H9 (cell line): ENCODE results near the gene PTPRQ. TPM values are rescaled to one million over a fixed set of nuclear protein-coding genes. Genes with fewer than 3 reads are reported as not detected.

Source experiments
- DNase-seq: peaks from one replicate; pipeline ENCODE4 v3.0.0-alpha.2; 2017
- H2AFZ ChIP-seq: one replicate; pipeline ENCODE4 v1.6.1; 2013; ENCODE audit warnings: mild to moderate bottlenecking, low read length, control low read depth, moderate library complexity
- H2AK5ac ChIP-seq: 2 replicates; pipeline ENCODE4 v1.6.1; 2013; ENCODE audit warnings: low read length, control low read depth, mixed read lengths; ENCODE audit not compliant: insufficient read length
- H2BK120ac ChIP-seq: one replicate; pipeline ENCODE4 v1.6.1; 2013; ENCODE audit warnings: low read depth, mild to moderate bottlenecking, low read length, control low read depth, inconsistent platforms; ENCODE audit not compliant: poor library complexity, severe bottlenecking
- H2BK12ac ChIP-seq: 2 replicates; pipeline ENCODE4 v1.6.1; 2013; ENCODE audit warnings: low read length, control low read depth, mixed read lengths, low read depth; ENCODE audit not compliant: insufficient read length
- H2BK15ac ChIP-seq: 2 replicates; pipeline ENCODE4 v1.6.1; 2013; ENCODE audit warnings: low read depth, low read length, control low read depth
- H2BK20ac ChIP-seq: one replicate; pipeline ENCODE4 v1.6.1; 2013; ENCODE audit warnings: low read depth, mild to moderate bottlenecking, low read length, control low read depth, inconsistent platforms; ENCODE audit not compliant: poor library complexity, severe bottlenecking
- H2BK5ac ChIP-seq: 2 replicates; pipeline ENCODE4 v1.6.1; 2013; ENCODE audit warnings: low read length, control low read depth, mixed read lengths; ENCODE audit not compliant: insufficient read length
- H3K14ac ChIP-seq: 2 replicates; pipeline ENCODE4 v1.6.1; 2013; ENCODE audit warnings: low read length, control low read depth; ENCODE audit not compliant: insufficient read depth
- H3K18ac ChIP-seq: 2 replicates; pipeline ENCODE4 v1.6.1; 2013; ENCODE audit warnings: low read depth, mild to moderate bottlenecking, mixed read lengths, low read length, control low read depth; ENCODE audit not compliant: insufficient read length
- H3K23ac ChIP-seq: 2 replicates; pipeline ENCODE4 v1.6.1; 2013; ENCODE audit warnings: low read length, control low read depth, mixed read lengths, low read depth; ENCODE audit not compliant: insufficient read length
- H3K23me2 ChIP-seq: 2 replicates; pipeline ENCODE4 v1.6.1; 2013; ENCODE audit warnings: low read depth, mild to moderate bottlenecking, mixed read lengths, low read length, control low read depth; ENCODE audit not compliant: insufficient read length, poor library complexity, severe bottlenecking
- H3K27ac ChIP-seq: 2 replicates; pipeline ENCODE4 v1.5.1; 2013; ENCODE audit warnings: low read length, control low read depth, mixed read lengths, low read depth; ENCODE audit not compliant: insufficient read length
- H3K27me3 ChIP-seq: 2 replicates; pipeline ENCODE4 v1.6.1; 2013; ENCODE audit warnings: low read length, control low read depth, inconsistent platforms; ENCODE audit not compliant: insufficient read depth
- H3K4ac ChIP-seq: 2 replicates; pipeline ENCODE4 v1.6.1; 2013; ENCODE audit warnings: low read depth, mild to moderate bottlenecking, control low read depth, inconsistent platforms, low read length, moderate library complexity
- H3K4me1 ChIP-seq: 2 replicates; pipeline ENCODE4 v1.6.1; 2013; ENCODE audit warnings: low read length, control low read depth, inconsistent platforms; ENCODE audit not compliant: insufficient read depth
- H3K4me2 ChIP-seq: 2 replicates; pipeline ENCODE4 v1.6.1; 2013; ENCODE audit warnings: low read length, control low read depth, mixed read lengths; ENCODE audit not compliant: insufficient read length, insufficient read depth
- H3K56ac ChIP-seq: 2 replicates; pipeline ENCODE4 v1.6.1; 2013; ENCODE audit warnings: low read depth, mild to moderate bottlenecking, mixed read lengths, low read length, control low read depth; ENCODE audit not compliant: insufficient read length
- H3K79me1 ChIP-seq: 2 replicates; pipeline ENCODE4 v1.6.1; 2013; ENCODE audit warnings: low read depth, mild to moderate bottlenecking, moderate library complexity, low read length, control low read depth, inconsistent platforms; ENCODE audit not compliant: insufficient read depth, poor library complexity, severe bottlenecking
- H3K79me2 ChIP-seq: 2 replicates; pipeline ENCODE4 v1.6.1; 2013; ENCODE audit warnings: low read length, control low read depth, inconsistent platforms; ENCODE audit not compliant: insufficient read depth
- H3K9ac ChIP-seq: 2 replicates; pipeline ENCODE4 v1.6.1; 2013; ENCODE audit warnings: low read length, control low read depth, mixed read lengths; ENCODE audit not compliant: insufficient read length; ENCODE audit errors: extremely low read depth
- H3K9me3 ChIP-seq: one replicate; pipeline ENCODE4 v1.6.1; 2013; ENCODE audit warnings: low read depth, low read length, inconsistent platforms; ENCODE audit not compliant: control insufficient read depth
- H3T11ph ChIP-seq: one replicate; pipeline ENCODE4 v1.6.1; 2013; ENCODE audit warnings: mild to moderate bottlenecking, low read length, control low read depth, inconsistent platforms
- H4K20me1 ChIP-seq: one replicate; pipeline ENCODE4 v1.6.1; 2013; ENCODE audit not compliant: control insufficient read depth, insufficient read length, insufficient read depth
- H4K5ac ChIP-seq: 2 replicates; pipeline ENCODE4 v1.6.1; 2013; ENCODE audit warnings: low read depth, mild to moderate bottlenecking, mixed read lengths, low read length, control low read depth; ENCODE audit not compliant: insufficient read length
- H4K8ac ChIP-seq: replicated peaks from 2 replicates; pipeline ENCODE4 v1.6.1; 2013; ENCODE audit warnings: low read length, control low read depth, mixed read lengths, low read depth; ENCODE audit not compliant: insufficient read length
- H4K91ac ChIP-seq: 2 replicates; pipeline ENCODE4 v1.6.1; 2013; ENCODE audit warnings: low read depth, mild to moderate bottlenecking, moderate library complexity, mixed read lengths, low read length, control low read depth; ENCODE audit not compliant: insufficient read length
- H3K27ac Mint-ChIP-seq, 3 experiments: 2 replicates in 2 of 3; 3 replicates in 1 of 3; pipeline ENCODE4 v1.8.0; 2020 to 2021; ENCODE audit warnings: mixed read lengths in 3 of 3, mild to moderate bottlenecking in 1 of 3, moderate library complexity in 1 of 3
- H3K27me3 Mint-ChIP-seq: 2 replicates; pipeline ENCODE4 v1.8.0; 2021; ENCODE audit warnings: low read depth, mild to moderate bottlenecking, moderate library complexity, mixed read lengths
- H3K36me3 Mint-ChIP-seq, 3 experiments: 2 replicates in 2 of 3; 3 replicates in 1 of 3; pipeline ENCODE4 v1.8.0; 2020 to 2021; ENCODE audit warnings: low read depth in 3 of 3, mixed read lengths in 3 of 3; ENCODE audit not compliant: insufficient read depth in 1 of 3
- H3K4me1 Mint-ChIP-seq, 2 experiments: 2 replicates each; pipeline ENCODE4 v1.8.0; 2020; ENCODE audit warnings: mixed read lengths in 2 of 2
- H3K4me3 Mint-ChIP-seq, 2 experiments: 2 replicates in 1 of 2; 3 replicates in 1 of 2; pipeline ENCODE4 v1.8.0; 2020 to 2021; ENCODE audit warnings: mild to moderate bottlenecking in 2 of 2, mixed read lengths in 2 of 2, moderate library complexity in 1 of 2
- H3K9me3 Mint-ChIP-seq, 2 experiments: 2 replicates in 1 of 2; 3 replicates in 1 of 2; pipeline ENCODE4 v1.8.0; 2020; ENCODE audit warnings: mild to moderate bottlenecking in 2 of 2, mixed read lengths in 2 of 2, moderate library complexity in 1 of 2
- WGBS: extraction: QIAGEN DNeasy Blood & Tissue Kit; methylation state at CpG from one replicate; pipeline ENCODE4 v1.1.7; 2013; ENCODE audit warnings: missing lambda C conversion rate, low lambda C conversion rate, mixed read lengths; ENCODE audit not compliant: insufficient read length; ENCODE audit errors: extremely low coverage; 5-methylcytosine and 5-hydroxymethylcytosine counted together
- total RNA-seq: library from RNA; stranded (reverse); gene quantifications from 2 replicates; pipeline ENCODE4 v1.2.1, GENCODE V29; 2021
- TF ChIP-seq, protein P1 (sequence below): fragments of 200-600 bp; sonication (generic); conservative IDR thresholded peaks from 3 replicates; pipeline ENCODE4 v1.8.0; 2021; ENCODE audit warnings: antibody characterized with exemption, mild to moderate bottlenecking

The PTPRQ gene
- total RNA-seq, 1 experiment from 2014 or later, result not detected

DNA sequence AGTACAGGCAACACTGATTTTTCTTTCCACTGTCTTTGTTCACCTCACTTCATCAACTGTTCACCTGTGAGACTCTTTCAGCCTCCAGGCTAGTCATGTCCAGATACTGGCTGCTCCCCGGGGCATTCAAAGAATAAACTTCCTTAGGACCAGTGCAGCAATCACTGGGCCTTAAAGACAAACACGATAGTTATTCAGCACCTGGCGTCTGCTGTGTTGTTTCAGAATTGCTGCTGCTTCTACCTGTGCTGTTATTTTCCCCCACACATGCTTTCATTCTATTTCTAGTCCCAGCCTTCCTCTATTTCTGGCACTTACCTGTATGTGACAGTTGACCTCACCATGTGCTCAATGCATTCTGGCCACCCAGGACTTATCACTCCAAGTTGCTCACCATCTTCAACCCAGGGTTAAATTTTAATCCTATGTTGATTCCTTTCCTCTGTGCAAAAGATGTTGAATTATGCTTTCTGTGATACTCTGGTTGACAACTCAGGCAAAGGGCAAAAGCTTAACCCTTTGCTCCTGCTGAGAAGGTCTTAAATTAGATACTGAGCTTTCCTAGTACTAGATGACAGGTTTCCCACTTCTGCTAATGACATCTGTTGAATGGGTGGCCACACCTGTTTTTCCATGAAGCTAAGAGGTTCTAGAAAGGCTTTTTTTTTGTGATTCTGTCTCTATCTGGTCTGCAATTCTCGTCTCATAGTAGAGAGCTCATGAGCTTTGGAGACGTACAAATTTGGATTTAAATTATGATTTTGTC, 41.4 kb downstream of the PTPRQ start:
- Histone ChIP-seq H3K14ac (no peak overlapping the region), H2AK5ac (no peak overlapping the region), H3K79me2 (no peaks in the 10 kb centered on the region), H3K18ac (no peak overlapping the region), H3K27ac (no peak overlapping the region), H3T11ph (no peak overlapping the region), H3K4me2 (no peak overlapping the region), H3K9me3 (no peaks in the 10 kb centered on the region), H4K20me1 (no peaks in the 10 kb centered on the region), H2BK12ac (no peak overlapping the region), H3K4ac (no peak overlapping the region), H2AFZ (no peak overlapping the region), H3K23ac (no peak overlapping the region), H3K9ac (no peak overlapping the region), H2BK15ac (no peak overlapping the region), H4K5ac (no peak overlapping the region), H4K8ac (no peak overlapping the region), H3K27me3 (no peaks in the 10 kb centered on the region), H2BK120ac (no peak overlapping the region), H3K79me1 (no peaks in the 10 kb centered on the region), H3K23me2 (no peaks in the 10 kb centered on the region), H2BK5ac (no peak overlapping the region), H3K4me1 (no peaks in the 10 kb centered on the region), H2BK20ac (no peak overlapping the region), H3K56ac (no peak overlapping the region), H4K91ac (no peak overlapping the region)
- no peaks in the 10 kb centered on the region for H3K36me3 Mint-ChIP-seq
- H3K27me3 Mint-ChIP-seq, result no peaks in the 10 kb centered on the region
- TF ChIP-seq, protein P1, sequence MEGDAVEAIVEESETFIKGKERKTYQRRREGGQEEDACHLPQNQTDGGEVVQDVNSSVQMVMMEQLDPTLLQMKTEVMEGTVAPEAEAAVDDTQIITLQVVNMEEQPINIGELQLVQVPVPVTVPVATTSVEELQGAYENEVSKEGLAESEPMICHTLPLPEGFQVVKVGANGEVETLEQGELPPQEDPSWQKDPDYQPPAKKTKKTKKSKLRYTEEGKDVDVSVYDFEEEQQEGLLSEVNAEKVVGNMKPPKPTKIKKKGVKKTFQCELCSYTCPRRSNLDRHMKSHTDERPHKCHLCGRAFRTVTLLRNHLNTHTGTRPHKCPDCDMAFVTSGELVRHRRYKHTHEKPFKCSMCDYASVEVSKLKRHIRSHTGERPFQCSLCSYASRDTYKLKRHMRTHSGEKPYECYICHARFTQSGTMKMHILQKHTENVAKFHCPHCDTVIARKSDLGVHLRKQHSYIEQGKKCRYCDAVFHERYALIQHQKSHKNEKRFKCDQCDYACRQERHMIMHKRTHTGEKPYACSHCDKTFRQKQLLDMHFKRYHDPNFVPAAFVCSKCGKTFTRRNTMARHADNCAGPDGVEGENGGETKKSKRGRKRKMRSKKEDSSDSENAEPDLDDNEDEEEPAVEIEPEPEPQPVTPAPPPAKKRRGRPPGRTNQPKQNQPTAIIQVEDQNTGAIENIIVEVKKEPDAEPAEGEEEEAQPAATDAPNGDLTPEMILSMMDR, result no peak
- H3K4me3 Mint-ChIP-seq, result no peak overlapping the region
- peaks cover 0 to 2% of the 10 kb centered on the region in 2 experiments; a peak in 1 of 5 replicates for H3K9me3 Mint-ChIP-seq
- no CpG with 5 or more reads among the region's 5 CpGs for WGBS
- peaks cover 6 to 8% of the 10 kb centered on the region in 2 experiments for H3K4me1 Mint-ChIP-seq
- DNase-seq, result no peak
- no peak overlapping the region for H3K27ac Mint-ChIP-seq
